Measurements from ENCODE around the gene ELP5.

The ELP5 gene, protein sequence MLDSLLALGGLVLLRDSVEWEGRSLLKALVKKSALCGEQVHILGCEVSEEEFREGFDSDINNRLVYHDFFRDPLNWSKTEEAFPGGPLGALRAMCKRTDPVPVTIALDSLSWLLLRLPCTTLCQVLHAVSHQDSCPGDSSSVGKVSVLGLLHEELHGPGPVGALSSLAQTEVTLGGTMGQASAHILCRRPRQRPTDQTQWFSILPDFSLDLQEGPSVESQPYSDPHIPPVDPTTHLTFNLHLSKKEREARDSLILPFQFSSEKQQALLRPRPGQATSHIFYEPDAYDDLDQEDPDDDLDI

GRCh38 chr17:7252176-7253043 is at the start of gene ELP5:
ELP5 (plus strand) TSS chr17:7252215; CDS start chr17:7252551, 336 bp downstream.
- H3K4me3 ChIP-seq (ENCODE audit: low read depth, low read length) = peak within 1 kb of the TSS; percentile 99
- peak; percentile 27; the same call in 1 of the 2 replicates for TF ChIP-seq CTCF (IDR thresholded peaks at IDR 0.05; ENCODE audit: borderline replicate concordance, insufficient read depth, low read depth, low read length)

DNA sequence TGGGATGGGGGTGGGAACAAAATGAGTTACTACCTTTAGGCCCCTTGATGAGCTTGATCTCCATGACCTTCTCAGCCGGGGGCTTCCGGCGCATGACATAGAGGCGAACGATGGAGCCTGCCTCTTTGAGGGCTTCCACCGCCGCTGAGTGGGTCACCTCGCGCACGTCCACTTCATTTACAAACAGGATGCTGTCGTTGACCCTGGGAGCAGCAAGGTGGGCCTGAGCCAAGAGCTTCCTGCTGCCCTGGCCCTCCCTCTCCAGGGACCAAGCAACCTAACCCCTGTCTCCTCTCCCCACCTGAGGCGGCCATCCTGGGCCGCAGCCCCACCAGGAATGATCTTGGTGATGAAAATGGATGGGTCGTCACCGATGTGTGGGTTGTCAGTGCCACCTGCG is 48.6 kb upstream of the ELP5 start:
- no peak overlapping the region for H3K4me3 ChIP-seq (ENCODE audit: low read depth, low read length)
- no peak for TF ChIP-seq CTCF (IDR thresholded peaks at IDR 0.05; ENCODE audit: borderline replicate concordance, insufficient read depth, low read depth, low read length)

DNA sequence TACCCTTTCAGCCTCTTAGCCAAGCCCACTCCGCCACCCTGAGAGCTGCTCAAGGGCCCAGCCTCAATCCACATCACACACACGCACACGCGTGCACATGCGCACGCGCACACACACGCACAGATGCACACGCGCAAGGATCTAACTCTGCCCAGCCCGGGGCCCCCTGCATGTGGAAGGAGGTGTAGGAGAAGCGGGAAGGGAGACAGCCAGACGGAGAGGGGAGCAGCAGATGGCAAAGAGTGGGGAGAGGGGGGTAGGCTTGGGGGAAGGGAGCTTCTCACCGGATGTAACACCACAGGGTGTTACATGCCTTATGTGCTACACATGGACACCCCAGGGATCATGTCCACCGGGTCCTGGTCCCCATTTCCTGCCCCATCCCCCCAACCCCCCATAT is 47.7 kb upstream of the ELP5 start:
- peak overlapping the region; percentile 64 for H3K4me3 ChIP-seq (ENCODE audit: low read depth, low read length)

DNA sequence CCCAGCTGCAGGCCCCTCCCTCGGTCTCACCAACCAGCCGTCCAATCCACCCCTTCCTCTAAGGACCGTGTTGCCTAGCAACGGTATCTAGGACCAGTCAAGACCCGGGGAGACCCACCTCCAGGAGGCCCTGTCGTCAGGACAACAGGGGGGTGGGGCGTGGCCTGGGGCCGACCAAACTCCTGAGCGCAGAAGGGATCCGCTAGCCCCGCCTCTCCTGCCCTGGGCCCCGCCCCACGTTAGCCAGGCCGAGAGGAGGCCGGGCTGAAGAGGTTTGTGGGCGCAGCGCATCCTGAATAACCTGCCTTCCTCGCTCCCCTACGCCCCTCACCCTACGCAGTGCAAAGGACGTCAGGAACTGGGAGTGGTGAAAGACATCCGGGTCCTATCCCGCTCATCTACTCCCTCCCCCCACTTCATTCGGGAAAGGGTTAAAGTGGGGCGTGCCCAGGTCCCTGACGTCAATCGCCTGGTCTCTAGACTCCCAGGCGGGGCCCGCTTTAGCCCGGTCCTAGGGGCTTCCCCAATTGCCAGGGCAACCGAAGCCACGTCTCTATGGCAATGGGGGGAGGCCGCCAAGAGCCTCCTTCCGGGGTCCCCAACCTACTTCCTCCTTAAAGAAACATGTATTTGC is 47.1 kb upstream of the ELP5 start:
- peak overlapping the region; percentile 64 for H3K4me3 ChIP-seq (ENCODE audit: low read depth, low read length)
- no peak for TF ChIP-seq CTCF (IDR thresholded peaks at IDR 0.05; ENCODE audit: borderline replicate concordance, insufficient read depth, low read depth, low read length)

More for the DNA sequence above, 47.7 kb upstream of the ELP5 start:
- TF ChIP-seq CTCF (IDR thresholded peaks at IDR 0.05; ENCODE audit: borderline replicate concordance, insufficient read depth, low read depth, low read length) = no peak

DNA sequence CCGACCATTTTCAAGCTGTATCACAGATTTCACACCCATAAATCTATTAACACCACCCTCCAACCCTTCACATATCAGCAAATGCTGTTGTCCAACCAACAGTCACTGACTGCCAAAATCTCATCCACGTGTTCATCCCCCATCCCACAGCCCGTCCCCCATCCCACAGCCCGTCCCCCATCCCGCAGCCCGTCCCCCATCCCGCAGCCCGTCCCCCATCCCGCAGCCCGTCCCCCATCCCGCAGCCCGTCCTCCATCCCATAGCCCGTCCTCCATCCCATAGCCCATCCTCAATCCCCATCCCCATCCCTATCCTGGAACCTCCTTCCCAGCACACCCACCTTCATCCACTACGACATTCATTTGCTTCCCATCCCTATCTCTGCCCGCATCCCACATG is 46.5 kb upstream of the ELP5 start:
- H3K4me3 ChIP-seq (ENCODE audit: low read depth, low read length) = peak overlapping the region; percentile 64
- no peak for TF ChIP-seq CTCF (IDR thresholded peaks at IDR 0.05; ENCODE audit: borderline replicate concordance, insufficient read depth, low read depth, low read length)

- no peak overlapping the region for H3K4me3 ChIP-seq (ENCODE audit: low read depth, low read length)
- TF ChIP-seq CTCF (IDR thresholded peaks at IDR 0.05; ENCODE audit: borderline replicate concordance, insufficient read depth, low read depth, low read length) = no peak
Observed at GRCh38 chr17:7207120-7208001, 44.7 kb upstream of the ELP5 start.
